NCI-H2171 treated with DMSO at 0.1 percent for 48 hours (cell line): ENCODE data around the gene LTA4H.
"Not testable (repeated sequence)": the region's sequence is repeated elsewhere in the genome, so short reads cannot be mapped to it uniquely, and the experiment has no call there.

ENCODE experiments used
- DNase-seq: peaks from one replicate; lab custom pipeline; 2025; lab: John Stamatoyannopoulos, UW

LTA4H gene

GRCh38 chr12:95990136-95990535, 45.3 kb downstream of the LTA4H start:
- DNase-seq: no peak

GRCh38 chr12:95989504-95990123, 45.8 kb downstream of the LTA4H start:
- DNase-seq: no peak

- no peak for DNase-seq
These were observed 46.7 kb downstream of the LTA4H start for GRCh38 chr12:95988506-95989275.

- no peak for DNase-seq
These were observed 48.5 kb downstream of the LTA4H start for GRCh38 chr12:95986635-95987570.

GRCh38 chr12:95984682-95985081, 50.7 kb downstream of the LTA4H start:
- DNase-seq: no peak

- no peak for DNase-seq
These were observed 52.8 kb downstream of the LTA4H start for GRCh38 chr12:95982602-95983001.

GRCh38 chr12:95980437-95980836, 55.0 kb downstream of the LTA4H start:
- DNase-seq: no peak

GRCh38 chr12:95978774-95979173, 56.6 kb downstream of the LTA4H start:
- no peak for DNase-seq

- DNase-seq: no peak
These were observed 57.0 kb downstream of the LTA4H start for GRCh38 chr12:95978351-95978750.

- DNase-seq: no peak
These were observed 57.6 kb downstream of the LTA4H start for GRCh38 chr12:95977764-95978305.

GRCh38 chr12:95976416-95976832, 59.0 kb downstream of the LTA4H start:
- no peak for DNase-seq

GRCh38 chr12:95975491-95975890, 59.9 kb downstream of the LTA4H start:
- DNase-seq: no peak

- DNase-seq: no peak
These were observed 61.0 kb downstream of the LTA4H start for GRCh38 chr12:95974358-95974757.

GRCh38 chr12:95972832-95973456, 62.4 kb downstream of the LTA4H start:
- DNase-seq: no peak

GRCh38 chr12:95970905-95971304, 64.5 kb downstream of the LTA4H start:
- no peak for DNase-seq

GRCh38 chr12:95969116-95969515, 66.3 kb downstream of the LTA4H start:
- not testable (repeated sequence) for DNase-seq

GRCh38 chr12:95967301-95967700, 68.1 kb downstream of the LTA4H start:
- DNase-seq: no peak

GRCh38 chr12:95966287-95966870, 69.0 kb downstream of the LTA4H start:
- DNase-seq: no peak

- DNase-seq: no peak
These were observed 72.3 kb downstream of the LTA4H start for GRCh38 chr12:95963096-95963495.

- no peak for DNase-seq
These were observed 73.2 kb downstream of the LTA4H start for GRCh38 chr12:95962222-95962621.

GRCh38 chr12:95960241-95960640, 75.1 kb downstream of the LTA4H start:
- DNase-seq: no peak
